ENCODE measurements around the gene USP7.

GRCh38 chr16:8931859-8932258, 31.8 kb downstream of the USP7 start:
- no peak for TF ChIP-seq RAD21 (IDR thresholded peaks at IDR 0.05; ENCODE audit: low read length)
- TF ChIP-seq EP300 (IDR thresholded peaks at IDR 0.05; ENCODE audit: borderline replicate concordance in 1 of 2, low read depth in 1 of 2, low read length in 1 of 2) = no peak
- TF ChIP-seq, protein P1, sequence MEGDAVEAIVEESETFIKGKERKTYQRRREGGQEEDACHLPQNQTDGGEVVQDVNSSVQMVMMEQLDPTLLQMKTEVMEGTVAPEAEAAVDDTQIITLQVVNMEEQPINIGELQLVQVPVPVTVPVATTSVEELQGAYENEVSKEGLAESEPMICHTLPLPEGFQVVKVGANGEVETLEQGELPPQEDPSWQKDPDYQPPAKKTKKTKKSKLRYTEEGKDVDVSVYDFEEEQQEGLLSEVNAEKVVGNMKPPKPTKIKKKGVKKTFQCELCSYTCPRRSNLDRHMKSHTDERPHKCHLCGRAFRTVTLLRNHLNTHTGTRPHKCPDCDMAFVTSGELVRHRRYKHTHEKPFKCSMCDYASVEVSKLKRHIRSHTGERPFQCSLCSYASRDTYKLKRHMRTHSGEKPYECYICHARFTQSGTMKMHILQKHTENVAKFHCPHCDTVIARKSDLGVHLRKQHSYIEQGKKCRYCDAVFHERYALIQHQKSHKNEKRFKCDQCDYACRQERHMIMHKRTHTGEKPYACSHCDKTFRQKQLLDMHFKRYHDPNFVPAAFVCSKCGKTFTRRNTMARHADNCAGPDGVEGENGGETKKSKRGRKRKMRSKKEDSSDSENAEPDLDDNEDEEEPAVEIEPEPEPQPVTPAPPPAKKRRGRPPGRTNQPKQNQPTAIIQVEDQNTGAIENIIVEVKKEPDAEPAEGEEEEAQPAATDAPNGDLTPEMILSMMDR (IDR thresholded peaks at IDR 0.05) = no peak
- no peak for TF ChIP-seq SIN3A (IDR thresholded peaks at IDR 0.05; ENCODE audit: borderline replicate concordance, low read depth, low read length)
- no peak for TF ChIP-seq JUND (IDR thresholded peaks at IDR 0.05)
- TF ChIP-seq SMC3 (IDR thresholded peaks at IDR 0.05; ENCODE audit: low read depth, low read length) = no peak
- TF ChIP-seq TAF1 (IDR thresholded peaks at IDR 0.05; ENCODE audit: borderline replicate concordance, low read depth, low read length) = no peak
- TF ChIP-seq POLR2AphosphoS5 (IDR thresholded peaks at IDR 0.05; ENCODE audit: low read depth, low read length) = no peak
- no peak for TF ChIP-seq RFX5 (IDR thresholded peaks at IDR 0.05; ENCODE audit: low read length)
- TF ChIP-seq FOXM1 (IDR thresholded peaks at IDR 0.05; ENCODE audit: low read depth) = no peak
- TF ChIP-seq, protein P2, sequence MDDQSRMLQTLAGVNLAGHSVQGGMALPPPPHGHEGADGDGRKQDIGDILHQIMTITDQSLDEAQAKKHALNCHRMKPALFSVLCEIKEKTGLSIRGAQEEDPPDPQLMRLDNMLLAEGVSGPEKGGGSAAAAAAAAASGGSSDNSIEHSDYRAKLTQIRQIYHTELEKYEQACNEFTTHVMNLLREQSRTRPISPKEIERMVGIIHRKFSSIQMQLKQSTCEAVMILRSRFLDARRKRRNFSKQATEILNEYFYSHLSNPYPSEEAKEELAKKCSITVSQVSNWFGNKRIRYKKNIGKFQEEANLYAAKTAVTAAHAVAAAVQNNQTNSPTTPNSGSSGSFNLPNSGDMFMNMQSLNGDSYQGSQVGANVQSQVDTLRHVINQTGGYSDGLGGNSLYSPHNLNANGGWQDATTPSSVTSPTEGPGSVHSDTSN (IDR thresholded peaks at IDR 0.05) = no peak
- TF ChIP-seq NFIC (IDR thresholded peaks at IDR 0.05; ENCODE audit: borderline replicate concordance) = no peak
